Activated CD8-positive, alpha-beta memory T cell treated with anti-CD3 and anti-CD28 coated beads for 4 hours (primary cell): ENCODE results near the gene STAT3.
"Not testable (repeated sequence)": the region's sequence is repeated elsewhere in the genome, so short reads cannot be mapped to it uniquely, and the experiment has no call there.

Experiments
- DNase-seq, 2 donors: peaks; one replicate each; pipeline ENCODE4 v3.0.0-alpha.2; 2020; ENCODE audit warnings: low read depth in 2 of 2

The STAT3 gene

DNA sequence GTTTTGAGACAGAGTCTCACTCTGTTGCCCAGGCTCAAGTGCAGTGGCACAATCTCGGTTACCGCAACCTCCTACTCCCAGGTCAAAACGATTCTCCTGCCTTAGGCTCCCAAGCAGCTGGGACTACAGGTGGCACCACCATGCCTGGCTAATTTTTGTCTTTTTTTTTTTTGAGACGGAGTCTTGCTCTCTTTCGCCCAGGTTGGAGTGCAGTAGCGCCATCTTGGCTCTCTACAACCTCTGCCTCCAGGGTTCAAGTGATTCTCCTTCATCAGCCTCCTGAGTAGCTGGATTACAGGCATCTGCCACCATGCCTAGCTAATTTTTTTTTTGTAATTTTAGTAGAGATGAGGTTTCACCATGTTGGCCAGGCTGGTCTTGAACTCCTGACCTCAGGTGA, 70.3 kb downstream of the STAT3 start:
- DNase-seq = not testable (repeated sequence)

DNA sequence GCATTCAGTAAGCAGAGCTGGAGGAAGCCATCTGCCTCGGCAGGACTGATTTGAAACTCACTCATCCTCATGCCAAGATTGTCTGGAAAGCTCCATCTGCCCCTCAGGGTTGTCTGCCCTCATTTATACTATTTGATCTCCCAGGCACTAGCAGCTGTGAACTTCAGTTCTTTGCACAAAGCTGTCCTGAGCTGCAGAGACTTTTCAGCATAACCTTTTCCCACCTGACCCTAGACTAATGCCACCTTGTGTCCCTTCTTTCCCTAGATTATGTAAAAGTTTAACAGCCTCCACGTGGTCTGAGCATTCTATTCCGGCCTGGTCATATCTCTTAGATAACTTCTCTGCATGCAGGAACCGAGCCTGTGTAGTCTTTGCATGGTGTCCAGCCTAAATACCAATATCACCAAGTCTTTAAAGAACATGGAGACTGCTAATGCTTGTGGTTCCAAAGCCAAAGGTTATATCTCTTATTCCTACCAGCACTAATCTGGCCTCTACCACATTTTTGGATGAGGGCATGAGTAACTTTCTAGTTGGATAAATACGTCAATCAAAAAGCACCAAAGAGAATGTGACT, 70.9 kb downstream of the STAT3 start:
- DNase-seq = no peak

DNA sequence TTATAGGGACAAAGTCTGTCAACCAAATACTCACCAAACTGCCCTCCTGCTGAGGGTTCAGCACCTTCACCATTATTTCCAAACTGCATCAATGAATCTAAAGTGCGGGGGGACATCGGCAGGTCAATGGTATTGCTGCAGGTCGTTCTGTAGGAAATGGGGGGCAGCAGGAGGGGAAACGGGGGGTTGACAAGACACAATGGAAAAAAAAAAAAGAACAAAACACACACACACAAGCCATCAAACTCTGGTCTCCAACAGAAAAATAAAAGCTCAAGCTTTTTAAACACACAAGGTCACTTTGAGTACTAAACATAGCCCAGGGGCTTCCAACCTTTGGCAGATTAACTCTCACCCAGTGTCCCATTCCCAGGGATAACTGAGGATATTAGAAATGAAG, 71.5 kb downstream of the STAT3 start:
- no peak for DNase-seq

GRCh38 chr17:42315402-42316156, 72.7 kb downstream of the STAT3 start:
- no peak for DNase-seq

GRCh38 chr17:42313773-42314566, 74.3 kb downstream of the STAT3 start:
- no peak for DNase-seq

GRCh38 chr17:42313389-42313772, 74.9 kb downstream of the STAT3 start:
- no peak for DNase-seq

GRCh38 chr17:42312285-42313130, 75.7 kb downstream of the STAT3 start:
- DNase-seq = peak; percentile 47 to 65

GRCh38 chr17:42312035-42312284, 76.3 kb downstream of the STAT3 start:
- DNase-seq = no peak

DNA sequence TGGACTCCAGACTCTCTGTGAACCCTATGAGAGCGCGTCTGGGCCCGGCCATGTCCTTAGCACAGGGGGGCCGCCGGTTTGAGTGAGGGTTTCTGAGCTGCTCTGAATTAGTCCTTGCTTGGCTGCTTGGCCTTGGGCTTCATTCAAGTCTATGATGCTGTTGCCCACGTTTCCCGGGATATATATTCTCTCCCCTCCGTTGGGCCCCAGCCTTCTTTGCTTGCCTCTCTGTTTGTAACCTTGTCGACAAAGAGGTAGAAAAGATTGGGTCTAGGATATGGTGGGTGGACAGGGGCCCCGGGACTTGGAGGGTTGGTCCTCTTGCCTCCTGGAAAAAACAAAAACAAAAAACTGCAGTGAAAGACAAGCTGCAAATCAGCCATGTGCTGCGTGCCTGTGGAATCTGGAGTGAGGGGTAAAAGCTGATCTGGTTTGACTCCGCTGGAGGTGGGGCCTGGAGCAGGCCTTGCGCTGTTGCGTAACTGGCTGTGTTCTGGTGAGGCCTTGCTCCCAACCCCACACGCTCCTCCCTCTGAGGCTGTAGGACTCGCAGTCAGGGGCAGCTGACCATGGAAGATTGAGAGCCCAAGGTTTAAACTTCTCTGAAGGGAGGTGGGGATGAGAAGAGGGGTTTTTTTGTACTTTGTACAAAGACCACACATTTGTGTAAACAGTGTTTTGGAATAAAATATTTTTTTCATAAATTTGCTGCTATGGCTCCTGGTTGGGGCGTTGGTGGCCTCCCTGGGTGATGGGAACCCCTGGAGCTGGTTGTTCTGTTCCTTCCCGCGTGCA, 76.8 kb downstream of the STAT3 start:
- DNase-seq = no peak

- DNase-seq = no peak
These were observed 77.4 kb downstream of the STAT3 start for GRCh38 chr17:42310787-42311215.

DNA sequence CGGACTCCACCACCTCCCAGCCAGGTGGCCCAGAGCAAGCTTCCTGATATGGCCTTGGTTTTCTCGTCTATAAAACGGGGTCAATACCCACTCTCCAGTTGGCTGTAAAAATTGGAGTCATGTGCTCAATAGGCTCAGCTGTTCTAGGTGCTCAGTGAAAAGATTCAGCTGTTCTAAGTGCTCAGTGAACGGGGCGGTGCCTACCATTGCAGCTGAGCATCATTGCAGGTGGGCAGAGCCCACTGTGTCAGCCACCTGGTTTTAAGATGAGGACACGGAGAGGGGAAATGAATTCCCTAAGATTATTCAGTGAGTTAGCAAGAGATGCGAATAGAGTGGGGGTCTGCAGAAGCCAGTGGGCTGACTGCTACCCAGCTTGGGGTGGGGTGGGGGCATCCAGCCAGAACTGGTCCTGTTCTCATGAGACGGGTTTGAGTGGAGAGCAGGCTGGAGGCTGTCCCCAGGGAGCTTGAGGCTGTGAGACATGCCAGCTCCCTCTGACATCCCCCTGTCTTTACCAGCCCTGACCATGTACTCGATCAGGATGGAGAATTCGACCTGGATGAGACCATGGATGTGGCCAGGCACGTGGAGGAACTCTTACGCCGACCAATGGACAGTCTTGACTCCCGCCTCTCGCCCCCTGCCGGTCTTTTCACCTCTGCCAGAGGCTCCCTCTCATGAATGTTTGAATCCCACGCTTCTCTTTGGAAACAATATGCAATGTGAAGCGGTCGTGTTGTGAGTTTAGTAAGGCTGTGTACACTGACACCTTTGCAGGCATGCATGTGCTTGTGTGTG, 78.1 kb downstream of the STAT3 start:
- no peak for DNase-seq

DNA sequence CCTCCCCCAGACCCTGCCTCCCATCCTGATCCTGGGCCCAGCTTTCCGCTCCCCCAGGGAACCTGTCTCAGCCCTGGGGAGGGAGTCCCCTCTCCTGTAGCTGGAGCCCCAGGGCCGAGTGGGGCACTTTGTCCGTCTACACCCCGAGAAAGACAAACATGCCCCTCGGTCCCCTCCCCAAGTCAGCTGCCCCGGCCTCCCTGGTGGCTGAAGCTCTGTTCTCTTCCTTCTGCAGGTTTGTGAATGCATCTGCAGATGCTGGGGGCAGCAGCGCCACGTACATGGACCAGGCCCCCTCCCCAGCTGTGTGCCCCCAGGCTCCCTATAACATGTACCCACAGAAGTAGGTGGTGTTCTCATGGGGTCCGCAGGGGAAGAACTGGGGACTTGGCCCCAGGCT, 79.1 kb downstream of the STAT3 start:
- no peak for DNase-seq

DNA sequence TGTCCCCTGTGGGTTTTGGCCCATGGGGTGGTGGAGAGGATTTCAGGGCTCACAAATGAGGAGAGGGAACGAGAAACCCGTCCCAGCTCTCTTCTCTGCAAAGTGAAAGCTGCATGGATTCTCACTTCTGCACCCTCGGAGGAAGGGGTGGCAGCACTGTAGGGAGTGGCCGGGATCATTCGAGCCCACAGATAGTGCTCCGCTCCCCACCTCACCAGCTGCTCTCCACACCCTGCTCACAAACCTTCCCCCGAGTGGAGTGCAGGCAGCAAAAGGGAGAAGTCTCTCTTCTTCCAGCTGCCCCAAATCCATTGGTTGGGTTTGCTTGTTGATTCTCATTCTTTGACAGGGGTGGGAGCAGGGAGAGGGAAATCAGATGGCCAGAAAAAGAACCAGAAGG, 79.8 kb downstream of the STAT3 start:
- no peak for DNase-seq

DNA sequence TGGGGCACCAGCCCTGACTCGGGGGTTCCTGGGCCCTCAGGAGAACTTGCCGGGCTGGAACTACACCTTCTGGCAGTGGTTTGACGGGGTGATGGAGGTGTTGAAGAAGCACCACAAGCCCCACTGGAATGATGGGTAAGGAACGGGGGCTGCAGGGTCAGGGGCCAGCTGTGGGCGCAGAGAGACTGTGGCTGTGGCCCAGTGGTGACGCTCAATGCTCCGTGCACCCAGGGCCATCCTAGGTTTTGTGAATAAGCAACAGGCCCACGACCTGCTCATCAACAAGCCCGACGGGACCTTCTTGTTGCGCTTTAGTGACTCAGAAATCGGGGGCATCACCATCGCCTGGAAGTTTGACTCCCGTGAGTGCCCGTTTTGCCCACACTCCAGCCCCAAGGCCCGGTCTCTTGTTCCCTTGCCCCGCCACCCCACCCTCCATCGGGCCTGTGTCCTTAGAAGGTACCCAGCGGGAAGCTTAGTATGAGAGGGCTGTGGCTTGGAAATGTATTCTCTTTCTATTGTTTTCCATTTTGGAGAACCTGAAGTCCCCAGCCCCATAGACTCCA, 80.8 kb downstream of the STAT3 start:
- no peak for DNase-seq

DNA sequence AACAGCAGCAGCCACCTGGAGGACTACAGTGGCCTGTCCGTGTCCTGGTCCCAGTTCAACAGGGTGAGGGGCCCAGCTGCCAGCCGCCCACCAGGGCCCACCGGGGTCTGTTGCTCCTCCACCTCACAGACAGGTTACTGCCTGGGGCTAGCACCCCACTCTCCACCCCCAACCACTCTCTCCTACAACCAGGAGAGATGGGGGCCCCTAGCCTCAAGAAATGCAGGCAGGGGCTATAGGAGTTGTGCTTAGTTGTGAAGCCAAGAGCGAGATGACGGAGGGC, 81.9 kb downstream of the STAT3 start:
- no peak for DNase-seq

DNA sequence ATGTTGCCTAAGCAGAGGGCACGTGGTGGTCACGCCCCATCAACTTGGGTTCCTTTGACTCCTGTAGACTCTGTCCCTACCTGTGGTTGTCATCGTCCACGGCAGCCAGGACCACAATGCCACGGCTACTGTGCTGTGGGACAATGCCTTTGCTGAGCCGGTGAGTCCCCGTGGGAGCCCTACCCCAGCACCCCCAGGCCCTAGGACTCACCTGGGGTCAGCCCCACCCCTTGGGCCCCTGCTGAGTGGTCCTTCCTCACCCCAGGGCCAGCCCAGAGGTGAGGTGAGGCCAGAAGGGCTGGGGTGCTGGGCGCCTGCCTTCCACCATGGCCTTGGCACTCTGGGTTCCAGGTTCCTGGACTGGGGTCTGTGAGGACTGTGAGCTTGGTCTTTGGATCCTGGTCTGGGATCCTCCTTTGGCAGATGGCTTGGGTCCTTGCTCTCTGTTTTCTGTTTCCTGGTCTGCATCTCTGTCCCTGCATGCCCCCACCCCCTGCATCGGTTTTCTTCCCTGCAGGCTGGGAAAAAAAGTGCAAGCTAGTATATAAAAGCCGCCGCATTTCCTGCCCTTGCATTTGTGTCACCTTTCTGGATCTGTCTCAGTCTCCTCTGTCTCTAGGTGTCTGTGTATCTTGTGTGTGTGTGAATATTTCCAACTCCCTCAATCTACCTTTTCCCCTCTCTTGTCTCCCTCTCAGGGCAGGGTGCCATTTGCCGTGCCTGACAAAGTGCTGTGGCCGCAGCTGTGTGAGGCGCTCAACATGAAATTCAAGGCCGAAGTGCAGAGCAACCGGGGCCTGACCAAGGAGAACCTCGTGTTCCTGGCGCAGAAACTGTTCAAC, 82.5 kb downstream of the STAT3 start:
- DNase-seq = no peak

GRCh38 chr17:42305031-42305330, 83.3 kb downstream of the STAT3 start:
- DNase-seq = not testable (repeated sequence)

- no peak for DNase-seq
These were observed 83.8 kb downstream of the STAT3 start for GRCh38 chr17:42304187-42305030.

DNA sequence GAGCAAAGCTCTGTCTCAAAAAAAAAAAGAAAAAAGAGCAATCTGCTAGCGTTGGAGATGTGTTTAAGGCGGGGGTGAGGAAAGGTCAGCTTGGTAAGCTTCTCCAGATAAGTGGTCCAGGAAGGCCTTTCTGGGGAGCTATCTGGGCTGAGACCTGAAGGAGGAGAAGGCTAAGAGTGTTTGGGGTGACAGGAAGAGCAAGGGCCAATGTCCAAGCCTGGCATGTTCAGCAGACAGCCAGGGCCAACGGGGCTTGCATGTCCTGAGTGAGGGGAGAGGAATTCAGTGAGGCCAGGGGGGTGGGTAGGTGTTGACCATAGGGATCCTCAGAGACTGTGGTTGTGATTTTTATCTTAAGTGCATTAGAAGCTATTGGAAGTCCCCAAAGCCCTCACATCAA, 84.5 kb downstream of the STAT3 start:
- no peak for DNase-seq
